ENCODE measurements around the gene TRIM3.

TRIM3 gene

DNA sequence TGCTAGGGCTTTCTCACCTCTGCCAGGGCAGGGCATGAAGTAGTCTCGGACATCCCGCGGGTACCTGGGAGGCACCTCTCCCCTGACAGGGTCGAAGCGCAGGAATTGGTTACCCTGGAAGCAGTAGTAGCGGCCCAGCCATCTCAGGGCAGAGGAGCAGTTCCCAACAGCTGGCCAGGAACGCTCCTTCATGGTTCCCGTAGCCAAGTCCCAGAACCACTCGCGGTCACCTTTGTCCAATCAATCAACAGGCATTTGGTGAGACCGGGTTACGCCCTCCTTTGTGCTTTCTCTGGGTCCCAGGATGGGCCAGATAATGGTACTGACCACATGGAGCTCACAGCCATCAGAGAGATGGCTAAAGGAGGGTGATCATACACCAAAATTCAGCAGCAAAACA lies 36.3 kb downstream of the TRIM3 start:
- DNase-seq, result no peak

DNA sequence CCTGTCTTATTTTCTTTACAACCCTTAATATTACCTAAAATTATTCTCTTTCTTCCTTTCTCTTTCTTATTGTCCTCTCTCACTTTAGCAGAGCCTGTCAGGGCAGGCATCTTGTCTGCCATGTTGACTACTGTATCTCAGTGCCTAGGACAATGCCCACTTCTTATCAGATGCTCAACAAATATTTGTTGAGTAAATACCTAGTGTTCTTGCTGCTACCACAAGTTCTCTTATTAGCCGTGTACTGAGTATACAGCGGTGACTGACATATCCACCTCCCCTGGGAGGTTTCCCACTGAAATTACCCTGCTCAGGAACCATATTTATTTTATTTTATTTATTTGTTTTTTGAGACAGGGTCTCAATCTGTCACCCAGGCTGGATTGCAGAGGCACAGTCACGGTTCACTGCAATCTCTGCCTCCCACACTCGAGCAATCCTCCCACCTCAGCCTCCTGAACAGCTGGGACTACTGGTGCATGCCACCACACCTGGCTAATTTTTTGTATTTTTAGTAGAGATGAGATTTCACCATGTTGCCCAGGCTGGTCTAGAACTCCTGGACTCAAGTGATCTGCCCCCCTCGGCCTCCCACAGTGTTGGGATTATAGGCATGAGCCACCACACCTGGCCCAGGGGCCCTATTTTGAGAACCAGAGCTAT lies 39.6 kb downstream of the TRIM3 start:
- no peak for DNase-seq

DNA sequence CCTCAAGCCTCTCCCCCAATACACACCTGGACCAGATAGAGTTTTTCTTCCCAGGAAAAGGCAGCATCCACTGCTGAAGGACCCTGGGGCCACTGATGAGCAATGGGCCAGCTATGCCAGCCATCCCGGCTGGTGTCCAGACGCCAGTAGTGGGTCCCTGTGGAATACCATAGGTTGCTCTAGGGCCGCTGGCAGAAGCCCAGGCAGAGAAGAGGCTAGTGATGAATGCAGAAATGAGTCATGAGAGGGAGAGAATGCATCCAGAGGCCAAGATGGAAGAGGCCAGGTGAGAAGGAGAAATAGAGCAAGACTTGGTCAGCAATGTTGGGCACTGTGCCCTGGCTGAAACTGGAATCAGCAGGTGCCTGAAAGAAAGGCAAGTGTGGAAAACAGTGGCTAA lies 41.9 kb downstream of the TRIM3 start:
- no peak for DNase-seq

DNA sequence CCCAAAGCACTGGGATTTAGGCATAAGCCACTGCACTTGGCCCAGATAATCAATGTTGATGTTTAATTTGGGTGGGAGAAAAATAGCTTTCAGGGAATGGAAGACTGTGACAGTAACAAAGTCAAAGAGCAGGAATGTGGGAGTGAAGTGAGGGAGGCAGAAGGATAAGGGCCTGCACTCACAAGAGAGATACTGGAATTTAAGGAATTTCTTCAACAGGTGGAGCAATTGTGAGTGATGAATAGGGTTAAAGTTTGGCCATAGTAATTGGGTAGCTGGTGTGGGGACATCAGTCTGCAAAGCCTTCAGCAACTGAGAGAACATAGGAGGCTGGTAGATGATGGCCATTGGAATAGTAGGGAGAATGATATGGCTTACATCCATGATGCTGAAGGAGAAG lies 46.2 kb downstream of the TRIM3 start:
- no peak for DNase-seq

DNA sequence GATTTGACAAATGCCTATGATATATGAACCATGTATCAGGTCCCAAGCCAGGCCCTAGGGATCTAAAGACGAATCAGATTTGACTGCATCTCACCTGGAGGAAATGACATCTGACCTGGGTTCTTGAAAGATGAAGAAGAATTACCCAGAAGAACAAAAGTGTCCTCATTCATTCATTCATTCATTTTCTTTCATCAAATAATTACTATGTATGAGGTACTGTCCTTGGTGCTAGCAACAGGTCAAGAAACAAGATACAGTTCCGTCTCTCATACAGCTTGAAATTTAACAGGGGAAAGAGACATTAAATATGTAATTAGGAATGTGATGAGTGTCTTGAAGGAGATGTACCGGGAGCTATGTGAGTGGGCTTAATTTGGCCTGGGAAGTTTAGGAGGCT lies 53.1 kb downstream of the TRIM3 start:
- no peak for DNase-seq

DNA sequence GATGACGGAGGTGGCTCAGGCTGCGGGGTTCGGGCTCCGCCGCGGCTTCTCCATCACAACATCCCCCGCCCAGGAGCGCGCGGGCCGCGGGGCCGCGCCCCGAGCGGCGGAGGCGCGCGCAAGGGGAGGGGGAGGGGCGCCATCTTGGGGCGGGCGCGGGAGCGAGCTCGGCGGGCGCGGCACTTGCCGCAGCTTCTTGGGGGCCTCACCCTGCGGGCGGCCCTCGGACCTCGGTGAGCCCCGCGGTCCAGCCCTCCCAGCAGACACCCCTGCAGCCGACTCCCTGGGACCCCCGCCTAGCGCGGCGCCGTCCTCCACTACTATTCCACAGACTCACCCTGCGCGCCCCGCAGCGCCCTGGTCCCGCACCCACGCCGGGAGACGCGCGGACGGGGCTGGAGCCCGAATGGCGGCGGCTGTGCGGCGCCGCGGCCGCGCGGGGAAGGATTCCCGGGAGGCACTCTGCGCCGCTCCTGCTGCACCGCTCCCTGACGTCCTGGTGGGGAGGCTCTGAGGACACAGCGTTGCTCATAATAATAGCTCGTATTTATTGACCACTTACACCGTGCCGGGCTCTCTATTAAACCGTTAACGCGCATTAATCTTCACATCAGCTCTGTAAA lies 54.6 kb downstream of the TRIM3 start, which contains the start of gene APBB1:
TSS of gene APBB1 (minus strand) at position 86 of the 623 bp plus-strand sequence. CDS start 7,747 bp downstream, outside the sequence.
- no peak for DNase-seq

DNA sequence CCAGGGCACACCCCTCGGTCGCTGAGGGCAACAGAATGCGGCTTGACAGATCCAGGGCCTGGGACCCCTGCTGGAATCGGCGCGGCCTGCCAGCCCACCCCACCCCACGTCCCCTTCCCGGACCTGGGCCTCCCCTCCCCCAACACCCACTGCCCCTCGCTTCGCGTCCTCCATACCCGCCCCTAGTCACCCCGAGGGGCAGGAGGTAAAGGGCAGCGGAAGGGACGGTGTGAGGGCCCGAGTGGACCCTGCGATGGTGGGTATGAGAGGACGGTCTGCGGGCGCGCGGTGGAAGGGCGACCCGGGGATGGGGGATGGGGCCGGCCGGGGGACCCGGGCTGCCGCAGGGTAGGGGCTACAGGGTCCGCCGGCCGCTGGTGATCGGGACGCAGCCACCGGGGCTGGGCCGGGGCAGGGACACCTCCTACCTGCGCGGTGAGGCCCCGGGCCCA lies 55.2 kb downstream of the TRIM3 start:
- no peak for DNase-seq

DNA sequence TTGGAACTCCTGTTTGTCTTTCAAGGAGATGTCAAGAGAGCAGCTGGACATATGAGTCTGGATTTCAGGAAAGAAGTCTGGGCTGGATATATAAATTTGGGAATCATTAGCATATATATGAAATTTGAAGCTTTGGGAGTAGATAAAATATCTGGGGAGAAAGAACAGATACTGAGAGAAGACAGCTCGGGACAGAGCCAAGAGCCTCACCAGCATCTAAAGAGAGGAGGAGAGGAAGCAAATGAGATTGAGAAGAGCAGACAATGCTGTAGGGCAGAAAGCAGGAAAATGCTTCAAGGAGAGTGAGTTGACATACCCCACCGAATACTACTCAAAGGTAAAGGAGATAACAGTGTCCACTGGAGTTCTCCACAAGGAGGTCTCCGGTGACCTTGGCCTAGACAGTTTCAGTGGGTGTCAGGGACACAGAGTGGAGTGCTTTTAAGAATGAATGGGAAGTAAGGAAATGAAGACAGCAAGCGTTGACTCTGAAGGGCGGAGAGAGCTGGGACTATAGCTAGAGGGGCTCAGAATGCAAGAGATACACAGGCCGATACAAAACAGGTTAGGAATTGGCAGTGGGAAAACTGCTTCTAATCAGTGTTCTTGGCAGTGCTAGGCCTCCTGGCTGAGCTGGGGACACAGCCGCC lies 55.7 kb downstream of the TRIM3 start:
- DNase-seq, result no peak

DNA sequence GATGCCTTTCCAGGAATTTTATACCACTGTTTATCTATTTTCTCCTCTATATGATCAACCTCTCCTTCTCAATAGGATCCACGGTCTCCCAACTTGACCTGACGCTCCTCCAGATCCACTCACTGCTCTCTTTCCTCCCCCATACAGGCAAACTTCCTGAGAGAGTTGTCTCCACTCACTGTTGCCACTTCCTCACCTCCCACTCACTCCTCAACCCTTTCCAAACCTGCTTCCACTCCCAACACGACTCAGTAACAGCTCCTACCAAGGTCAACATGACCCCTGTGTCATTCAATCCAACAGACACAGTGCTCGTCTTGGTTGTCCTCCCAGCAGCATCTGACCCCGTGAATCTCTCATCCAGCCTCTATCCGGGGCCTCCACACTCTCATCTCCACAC lies 57.9 kb downstream of the TRIM3 start:
- peak; percentile 31 to 57 for DNase-seq

DNA sequence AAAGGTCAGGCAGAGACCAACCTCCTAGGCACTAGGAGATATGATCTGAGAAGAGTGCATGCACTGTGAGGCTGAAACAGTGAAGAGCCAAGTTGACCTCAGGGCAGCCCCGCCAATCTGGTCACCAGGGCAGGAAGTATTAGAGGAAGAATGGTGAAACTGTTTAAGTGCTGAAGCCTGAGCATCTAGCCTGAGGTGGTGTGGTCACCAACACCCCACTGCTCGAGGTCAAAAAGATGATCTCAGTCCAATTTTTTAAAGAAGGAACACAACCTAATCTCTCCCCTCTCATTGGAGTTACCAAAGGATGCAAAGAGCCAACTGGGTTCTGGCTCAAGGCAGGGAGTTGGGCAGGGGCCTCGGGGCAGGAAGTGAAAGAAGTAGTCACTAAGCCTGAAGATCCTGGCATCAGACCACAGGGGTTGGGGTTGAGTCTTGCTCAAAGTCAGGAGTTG lies 58.8 kb downstream of the TRIM3 start:
- DNase-seq, result peak; percentile 43 to 46

DNA sequence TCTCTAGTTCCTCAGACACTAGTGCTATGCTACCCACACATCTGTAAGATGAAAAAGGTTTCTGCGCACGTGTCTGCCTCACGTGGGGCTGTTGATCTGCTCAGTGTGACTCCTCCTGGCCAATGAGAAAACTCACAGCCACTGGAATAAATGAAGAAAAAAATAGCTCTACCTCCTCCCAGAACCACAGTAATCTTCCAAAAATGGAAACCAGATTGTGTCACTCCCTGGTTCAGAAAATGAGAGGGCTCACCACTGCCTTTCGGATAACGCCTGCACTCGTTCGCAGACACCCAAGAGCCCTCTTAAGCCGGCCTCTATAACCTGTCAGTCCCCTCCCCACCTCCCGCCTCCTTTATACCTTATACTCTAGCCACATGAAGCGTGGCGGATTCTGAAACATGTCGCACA lies 59.9 kb downstream of the TRIM3 start:
- DNase-seq, result no peak

DNA sequence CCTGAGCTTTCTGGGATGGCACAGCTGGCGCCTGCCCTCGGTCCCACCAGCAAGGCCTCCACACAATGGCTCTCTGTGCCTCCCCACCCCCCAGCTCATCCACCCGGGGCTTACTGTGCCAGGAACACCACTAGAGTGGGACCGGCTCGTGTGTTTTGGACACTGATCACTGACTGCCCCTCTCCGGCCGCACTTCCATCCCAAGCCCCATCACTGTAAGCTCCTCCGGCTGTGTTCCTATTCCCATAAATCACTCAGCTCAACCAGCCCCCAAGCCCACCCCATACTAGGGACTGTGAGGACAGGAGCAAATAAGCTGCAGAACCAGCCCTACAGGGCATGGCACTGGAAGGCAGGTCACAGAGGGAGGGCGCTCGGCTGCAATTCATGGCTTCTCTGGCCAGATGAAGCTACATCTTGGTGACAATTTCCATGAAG lies 62.1 kb downstream of the TRIM3 start:
- no peak for DNase-seq

DNA sequence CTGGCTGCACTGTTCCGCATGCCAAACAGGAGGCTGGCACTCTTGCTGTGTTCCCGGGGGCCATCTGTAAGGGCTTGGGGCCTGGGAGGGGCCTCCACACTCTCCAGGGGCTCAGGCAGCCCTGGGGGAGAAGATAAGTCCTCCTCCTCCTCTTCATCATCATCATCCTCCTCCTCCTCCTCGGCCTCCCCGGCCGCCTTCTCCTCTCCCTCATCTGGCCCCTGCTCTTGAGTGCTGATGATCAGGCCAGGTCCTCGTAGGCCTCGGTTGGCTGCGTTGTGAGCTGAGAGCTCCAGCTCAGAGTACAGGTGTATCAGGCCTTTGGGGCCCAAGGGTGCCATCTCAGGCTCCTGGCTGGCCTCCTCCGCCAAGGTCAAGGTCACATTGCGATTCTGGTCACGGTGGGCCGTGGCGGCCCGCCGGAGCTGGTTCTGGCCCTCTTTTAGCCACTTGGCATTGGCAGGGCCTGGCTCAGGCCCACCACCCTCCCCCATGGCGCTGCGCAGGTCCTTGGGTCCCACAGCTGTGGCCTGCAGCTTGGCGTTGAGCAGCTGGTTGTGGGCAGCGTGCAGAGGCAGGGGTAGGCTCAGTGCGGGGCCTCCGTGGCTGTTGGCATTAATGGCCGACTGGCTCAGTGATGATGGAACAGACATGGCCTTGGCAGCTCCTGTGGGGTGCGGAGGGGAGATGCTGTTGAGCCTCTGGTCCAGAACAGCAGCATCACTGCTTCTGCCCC lies 62.9 kb downstream of the TRIM3 start:
- DNase-seq, result no peak

DNA sequence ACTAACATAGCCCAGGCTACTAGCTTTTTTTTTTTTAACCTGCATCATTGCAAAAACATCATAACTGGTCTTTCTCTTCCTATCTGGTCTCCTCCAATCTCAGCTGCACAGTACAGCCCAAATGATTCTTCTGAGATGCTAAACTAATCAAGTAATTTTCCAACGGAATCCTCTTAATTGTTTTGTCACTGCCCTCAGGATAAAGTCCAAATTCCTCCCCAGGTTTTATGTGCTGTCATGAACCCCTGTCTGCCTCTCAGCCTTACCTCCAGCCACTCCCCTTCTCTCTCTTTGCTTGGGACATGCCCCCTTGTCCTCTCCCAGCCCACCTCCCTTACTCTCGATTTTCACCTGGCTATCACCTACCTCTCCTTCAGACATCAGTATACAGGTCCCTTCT lies 67.4 kb downstream of the TRIM3 start:
- no peak for DNase-seq

DNA sequence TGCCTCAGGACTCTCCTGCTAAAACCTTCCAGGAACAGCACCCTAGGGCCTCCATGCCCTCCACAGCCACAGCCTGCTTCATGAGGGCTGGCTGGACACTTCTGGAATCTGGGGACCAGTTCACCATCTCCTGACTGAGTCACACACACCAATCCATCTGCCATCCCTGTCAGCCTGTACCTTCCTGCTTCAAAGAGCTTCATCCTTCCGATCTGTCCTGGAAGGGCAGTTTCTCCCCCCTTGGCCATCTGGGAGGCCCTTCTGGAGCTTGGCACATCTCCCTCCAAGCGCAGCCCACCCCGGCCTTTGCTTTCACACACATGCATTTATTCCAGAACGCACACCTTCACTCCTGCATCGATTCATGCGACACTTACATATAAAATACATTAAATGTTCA lies 67.9 kb downstream of the TRIM3 start:
- no peak for DNase-seq

DNA sequence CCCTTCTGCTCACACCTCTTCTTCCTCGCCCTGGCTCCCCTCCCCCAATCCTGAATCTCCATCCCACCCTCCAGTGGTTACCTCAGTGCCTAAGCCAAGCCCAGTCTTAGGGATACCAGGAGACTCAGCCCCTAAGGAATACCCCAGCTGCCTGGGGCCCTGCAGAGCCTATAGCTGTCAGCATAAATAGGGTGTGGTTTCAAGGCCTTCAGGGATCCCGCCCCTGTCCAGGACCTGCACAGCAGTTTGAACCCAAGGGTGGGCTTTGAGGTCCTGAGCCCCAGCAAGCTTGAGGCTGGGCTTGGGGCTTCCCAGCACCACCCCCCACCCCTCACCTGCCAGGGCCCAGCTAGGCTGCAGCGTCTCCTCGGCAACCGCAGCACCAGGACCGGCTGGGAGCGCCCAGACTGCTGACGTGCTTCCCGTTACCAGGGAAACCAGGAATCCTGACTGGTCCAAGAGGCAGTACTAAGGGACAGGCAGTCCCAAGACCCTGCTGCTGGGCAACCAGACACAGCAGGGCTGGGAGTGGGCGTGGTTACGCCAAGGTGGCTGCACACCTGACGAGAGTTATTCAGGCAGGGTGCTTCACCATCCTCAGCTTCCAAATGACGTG lies 68.6 kb downstream of the TRIM3 start:
- DNase-seq, result no peak

DNA sequence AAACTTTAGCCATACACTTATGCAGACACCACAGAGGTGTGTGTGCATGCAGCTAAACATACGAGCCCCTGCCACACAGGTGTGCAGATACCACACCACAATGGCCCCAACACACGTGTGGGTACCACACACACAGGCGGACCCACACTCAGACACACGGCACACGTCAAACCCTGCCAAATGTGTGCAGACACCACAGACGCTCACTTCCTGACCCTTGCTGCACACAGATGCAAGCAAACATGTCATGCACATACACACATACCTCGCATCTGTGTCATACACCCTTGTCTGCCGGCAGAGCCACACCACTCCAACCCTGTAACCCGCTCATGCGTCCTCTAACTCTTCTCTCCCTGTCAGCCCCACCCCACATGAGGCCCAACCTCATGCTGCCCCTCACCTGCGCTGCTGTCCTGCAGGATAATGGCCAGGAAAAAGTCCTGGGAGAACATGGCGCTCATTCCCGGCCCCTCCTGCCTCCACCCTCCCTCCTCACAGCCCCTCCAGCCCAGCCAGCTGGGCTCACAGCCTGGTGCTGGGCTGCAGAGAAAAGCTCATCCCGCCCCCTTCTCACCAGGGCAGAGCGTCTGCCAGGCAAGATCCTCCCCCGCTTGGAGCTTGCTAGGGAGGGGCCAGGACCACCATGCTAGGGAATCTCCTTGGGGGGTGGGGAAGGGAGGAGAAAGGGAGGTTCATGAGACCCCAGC lies 69.2 kb downstream of the TRIM3 start:
- no peak for DNase-seq

DNA sequence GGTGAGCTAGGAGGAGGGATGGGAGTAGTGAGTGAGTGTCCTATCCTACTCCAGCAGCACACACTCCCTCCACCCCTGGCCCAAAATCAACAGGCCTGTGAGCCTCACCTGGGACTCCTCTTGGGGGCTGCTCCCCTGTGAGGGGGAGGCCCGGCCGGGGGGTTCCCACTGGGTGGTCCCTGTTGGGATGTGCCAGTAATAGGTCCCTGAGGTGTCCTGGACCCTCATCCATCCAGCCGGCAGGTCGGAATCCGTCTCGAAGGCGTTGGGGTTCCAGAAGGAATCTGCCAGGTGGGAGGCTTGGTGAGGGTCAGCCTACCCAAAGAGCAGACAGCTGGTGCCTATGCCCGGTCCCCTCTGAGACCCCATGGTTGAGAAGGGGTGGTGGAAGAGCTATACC lies 70.2 kb downstream of the TRIM3 start:
- DNase-seq, result no peak

DNA sequence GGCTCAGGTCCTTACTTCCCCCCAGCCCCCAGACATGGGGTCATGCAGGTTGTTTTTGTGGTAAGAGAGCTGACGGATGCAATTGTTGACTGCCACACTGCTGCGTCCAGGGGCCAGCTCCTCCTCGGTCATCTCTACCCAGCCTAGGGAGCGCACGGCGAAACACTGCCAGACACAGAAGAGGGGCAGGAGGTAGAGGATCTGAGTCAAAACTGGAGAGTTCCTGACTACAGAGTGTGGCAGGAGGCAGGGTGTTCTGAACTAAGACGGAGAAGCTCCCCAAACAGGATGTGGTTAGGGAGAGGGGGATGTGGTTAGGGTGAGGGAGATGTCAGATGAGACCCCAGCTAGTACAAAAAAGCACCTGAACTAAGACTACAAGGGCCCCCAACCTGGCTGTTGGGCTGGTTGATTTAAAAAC lies 71.2 kb downstream of the TRIM3 start:
- no peak for DNase-seq

DNA sequence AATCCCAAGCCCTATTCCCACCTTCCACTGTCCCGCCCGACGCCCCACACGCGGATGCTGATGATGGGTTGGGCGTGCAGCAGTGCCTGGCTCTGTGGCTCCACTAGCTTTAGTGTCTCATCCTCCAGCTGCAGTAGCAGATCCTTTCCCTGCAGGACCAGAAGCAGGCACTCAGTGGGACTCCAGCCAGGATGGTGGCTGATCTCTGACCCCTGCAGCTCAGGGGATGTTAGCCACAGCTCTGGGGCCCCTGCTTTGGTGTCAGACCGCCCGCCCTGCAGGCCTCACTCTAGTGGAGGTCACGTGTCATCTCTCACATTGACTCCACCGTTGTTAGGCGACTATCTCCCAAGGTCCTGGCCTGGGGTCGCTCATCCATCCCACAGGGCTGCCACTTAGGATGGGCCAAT lies 71.7 kb downstream of the TRIM3 start:
- DNase-seq, result no peak

DNA sequence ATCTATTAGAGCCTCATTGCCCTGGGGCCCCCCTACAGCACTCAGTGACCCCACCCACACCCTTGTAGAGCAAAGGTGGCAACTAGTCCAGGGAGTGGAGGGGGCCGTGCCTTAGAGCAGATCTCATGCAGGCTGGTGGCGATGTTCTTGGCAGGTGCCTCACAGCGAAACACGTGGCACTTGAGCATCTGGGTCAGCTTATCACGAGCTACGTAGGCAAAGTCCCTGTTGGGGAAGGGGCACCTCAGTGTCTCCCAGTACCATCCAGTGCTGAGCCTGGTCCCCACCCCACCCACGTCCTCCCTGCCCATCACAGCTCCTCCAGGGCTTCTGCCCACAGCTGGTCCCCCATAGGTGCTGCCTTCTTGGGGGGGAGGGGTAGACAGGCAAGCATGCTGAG lies 72.3 kb downstream of the TRIM3 start:
- no peak for DNase-seq

Measured in inflammatory macrophage treated with lipopolysaccharide for 1 hour (primary cell).